Loucy (cell line): ENCODE results near the gene WDR1.

Source experiments
- H2AFZ ChIP-seq: fragments of 200-600 bp; sonication (generic); 2 replicates; pipeline ENCODE4 v1.6.0; 2016; ENCODE audit warnings: antibody characterized with exemption, mild to moderate bottlenecking, low read length, moderate library complexity
- H3F3A ChIP-seq: fragments of 200-600 bp; 2 replicates; pipeline ENCODE4 v1.6.0; 2016; ENCODE audit warnings: antibody characterized with exemption, low read depth, mild to moderate bottlenecking
- H3K27me3 ChIP-seq: fragments of 200-600 bp; sonication (generic); 2 replicates; pipeline ENCODE4 v1.6.1; 2014; ENCODE audit warnings: low read length, mild to moderate bottlenecking; ENCODE audit not compliant: insufficient read depth, poor library complexity, severe bottlenecking
- H3K36me3 ChIP-seq: fragments of 200-600 bp; sonication (generic); 2 replicates; pipeline ENCODE4 v1.6.1; 2016; ENCODE audit warnings: low read length; ENCODE audit not compliant: insufficient read depth
- H3K4me1 ChIP-seq: fragments of 200-600 bp; sonication (generic); 2 replicates; pipeline ENCODE4 v1.5.1; 2014; ENCODE audit warnings: low read length, mild to moderate bottlenecking; ENCODE audit not compliant: insufficient read depth, poor library complexity, severe bottlenecking
- H3K4me2 ChIP-seq: fragments of 200-600 bp; sonication (generic); 2 replicates; pipeline ENCODE4 v1.6.0; 2014; ENCODE audit warnings: antibody characterized with exemption, low read length, low read depth, mild to moderate bottlenecking; ENCODE audit not compliant: poor library complexity, severe bottlenecking
- H3K4me3 ChIP-seq: fragments of 200-600 bp; sonication (generic); 2 replicates; pipeline ENCODE4 v1.5.1; 2014; ENCODE audit warnings: low read length, mild to moderate bottlenecking, mixed read lengths; ENCODE audit not compliant: poor library complexity, severe bottlenecking
- H3K79me2 ChIP-seq: fragments of 200-600 bp; sonication (generic); 2 replicates; pipeline ENCODE4 v1.6.1; 2014; ENCODE audit warnings: low read length; ENCODE audit not compliant: insufficient read depth
- H3K9ac ChIP-seq: fragments of 200-600 bp; sonication (generic); 2 replicates; pipeline ENCODE4 v1.6.0; 2014; ENCODE audit warnings: mild to moderate bottlenecking, low read depth, low read length, moderate library complexity; ENCODE audit not compliant: poor library complexity, severe bottlenecking
- H3K9me2 ChIP-seq: fragments of 200-600 bp; sonication (generic); replicated peaks from 2 replicates; pipeline ENCODE4 v1.6.1; 2016; ENCODE audit warnings: low read depth, low read length, mixed read lengths
- H3K9me3 ChIP-seq: fragments of 200-600 bp; sonication (generic); 2 replicates; pipeline ENCODE4 v1.6.1; 2014; ENCODE audit warnings: mild to moderate bottlenecking, antibody characterized with exemption, low read length, low read depth; ENCODE audit not compliant: insufficient read depth
- H4K20me1 ChIP-seq: fragments of 200-600 bp; sonication (generic); 2 replicates; pipeline ENCODE4 v1.6.0; 2014; ENCODE audit warnings: antibody characterized with exemption, low read length, mild to moderate bottlenecking; ENCODE audit not compliant: insufficient read depth, poor library complexity, severe bottlenecking
- CTCF ChIP-seq: fragments of 200-600 bp; sonication (generic); conservative IDR thresholded peaks from 2 replicates; pipeline ENCODE4 v1.5.1; 2014; ENCODE audit warnings: mild to moderate bottlenecking, antibody characterized with exemption, low read length
- EZH2phosphoT487 ChIP-seq: fragments of 200-600 bp; IDR thresholded peaks from 2 replicates; pipeline ENCODE4 v1.6.1; 2018; ENCODE audit warnings: antibody characterized with exemption, mild to moderate bottlenecking, moderate library complexity, borderline replicate concordance

Gene WDR1

GRCh38 chr4:10114147-10114546, 2.5 kb downstream of the WDR1 start:
- Histone ChIP-seq H3K9me2 (no peaks in the 10 kb centered on the region), H3K4me3 (peak overlapping the region; percentile 92), H4K20me1 (peaks cover 70% of the 10 kb centered on the region), H3K4me1 (peaks cover 83% of the 10 kb centered on the region), H3K27me3 (no peaks in the 10 kb centered on the region), H3F3A (no peaks in the 10 kb centered on the region), H3K79me2 (peaks cover 90% of the 10 kb centered on the region), H3K4me2 (peak overlapping the region; percentile 99), H3K9me3 (no peaks in the 10 kb centered on the region), H3K36me3 (peaks cover 61% of the 10 kb centered on the region; the same call in 1 of the 2 replicates), H2AFZ (no peak overlapping the region), H3K9ac (peak overlapping the region; percentile 94)
- TF ChIP-seq CTCF (no peak), EZH2phosphoT487 (no peak)

GRCh38 chr4:10113362-10114047, 3.1 kb downstream of the WDR1 start:
- H3K9me3 ChIP-seq = no peaks in the 10 kb centered on the region
- H3K4me1 ChIP-seq = peaks cover 88% of the 10 kb centered on the region
- no peaks in the 10 kb centered on the region for H3K27me3 ChIP-seq
- no peaks in the 10 kb centered on the region for H3F3A ChIP-seq
- H2AFZ ChIP-seq = no peak overlapping the region
- H3K9ac ChIP-seq = peak overlapping the region; percentile 94
- H3K4me3 ChIP-seq = peak overlapping the region; percentile 92
- H4K20me1 ChIP-seq = peaks cover 76% of the 10 kb centered on the region
- no peak for TF ChIP-seq CTCF
- peaks cover 63% of the 10 kb centered on the region; the same call in 1 of the 2 replicates for H3K36me3 ChIP-seq
- H3K4me2 ChIP-seq = peak overlapping the region; percentile 99
- peaks cover 93% of the 10 kb centered on the region for H3K79me2 ChIP-seq
- H3K9me2 ChIP-seq = no peaks in the 10 kb centered on the region

- peaks cover 83% of the 10 kb centered on the region for H4K20me1 ChIP-seq
- peaks cover 70% of the 10 kb centered on the region; the same call in 1 of the 2 replicates for H3K36me3 ChIP-seq
- H3K4me3 ChIP-seq = peak overlapping the region; percentile 92
- peak overlapping the region; percentile 99 for H3K4me2 ChIP-seq
- no peaks in the 10 kb centered on the region for H3K9me3 ChIP-seq
- H3K9me2 ChIP-seq = no peaks in the 10 kb centered on the region
- no peaks in the 10 kb centered on the region for H3F3A ChIP-seq
- TF ChIP-seq EZH2phosphoT487 (no peak), CTCF (no peak)
- peak overlapping the region; percentile 50 for H3K9ac ChIP-seq
- peaks cover 93% of the 10 kb centered on the region for H3K79me2 ChIP-seq
- H3K4me1 ChIP-seq = peaks cover 88% of the 10 kb centered on the region
- H2AFZ ChIP-seq = no peak overlapping the region
- no peaks in the 10 kb centered on the region for H3K27me3 ChIP-seq
Observed at GRCh38 chr4:10112658-10113284, 3.8 kb downstream of the WDR1 start.
